Measurements from ENCODE around the gene RETSAT.

Gene RETSAT

DNA sequence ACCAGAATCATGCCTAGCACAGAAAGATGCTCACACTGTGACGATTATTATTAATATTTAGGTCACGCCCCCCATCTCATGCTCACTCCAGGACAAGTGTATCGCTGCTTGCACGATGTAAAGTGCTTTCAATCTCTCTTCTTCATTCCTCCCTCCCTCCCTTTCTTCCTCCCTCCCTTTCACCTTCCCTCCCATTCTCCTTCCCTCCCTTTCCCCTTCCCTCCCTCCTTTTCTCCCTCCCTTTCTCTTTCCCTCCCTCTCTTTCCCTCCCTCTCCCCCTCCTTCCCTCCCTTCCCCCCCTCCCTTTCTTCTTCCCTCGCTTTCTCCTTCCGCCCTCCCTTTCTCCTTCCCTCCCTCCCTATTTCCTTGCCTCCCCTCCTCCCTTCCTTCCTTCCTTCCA lies 46.1 kb downstream of the RETSAT start:
- H3K4me3 ChIP-seq (replicated peaks; ENCODE audit: insufficient read depth, low read length): no peak overlapping the region
- H3K27ac ChIP-seq (replicated peaks): no peak overlapping the region; the same call in 1 of the 2 replicates
- DNase-seq (ENCODE audit: low read depth in 1 of 2, low spot score in 1 of 2): no peak
- no peaks in the 10 kb centered on the region for H3K27me3 ChIP-seq (ENCODE audit: insufficient read depth, poor library complexity, severe bottlenecking)
- TF ChIP-seq GABPA (IDR thresholded peaks at IDR 0.05; ENCODE audit: low read depth) (no peak), SPI1 (IDR thresholded peaks at IDR 0.05; ENCODE audit: borderline replicate concordance, low read depth) (no peak), POLR2AphosphoS5 (IDR thresholded peaks at IDR 0.05; ENCODE audit: low read depth) (no peak)
- TF ChIP-seq, protein P1, sequence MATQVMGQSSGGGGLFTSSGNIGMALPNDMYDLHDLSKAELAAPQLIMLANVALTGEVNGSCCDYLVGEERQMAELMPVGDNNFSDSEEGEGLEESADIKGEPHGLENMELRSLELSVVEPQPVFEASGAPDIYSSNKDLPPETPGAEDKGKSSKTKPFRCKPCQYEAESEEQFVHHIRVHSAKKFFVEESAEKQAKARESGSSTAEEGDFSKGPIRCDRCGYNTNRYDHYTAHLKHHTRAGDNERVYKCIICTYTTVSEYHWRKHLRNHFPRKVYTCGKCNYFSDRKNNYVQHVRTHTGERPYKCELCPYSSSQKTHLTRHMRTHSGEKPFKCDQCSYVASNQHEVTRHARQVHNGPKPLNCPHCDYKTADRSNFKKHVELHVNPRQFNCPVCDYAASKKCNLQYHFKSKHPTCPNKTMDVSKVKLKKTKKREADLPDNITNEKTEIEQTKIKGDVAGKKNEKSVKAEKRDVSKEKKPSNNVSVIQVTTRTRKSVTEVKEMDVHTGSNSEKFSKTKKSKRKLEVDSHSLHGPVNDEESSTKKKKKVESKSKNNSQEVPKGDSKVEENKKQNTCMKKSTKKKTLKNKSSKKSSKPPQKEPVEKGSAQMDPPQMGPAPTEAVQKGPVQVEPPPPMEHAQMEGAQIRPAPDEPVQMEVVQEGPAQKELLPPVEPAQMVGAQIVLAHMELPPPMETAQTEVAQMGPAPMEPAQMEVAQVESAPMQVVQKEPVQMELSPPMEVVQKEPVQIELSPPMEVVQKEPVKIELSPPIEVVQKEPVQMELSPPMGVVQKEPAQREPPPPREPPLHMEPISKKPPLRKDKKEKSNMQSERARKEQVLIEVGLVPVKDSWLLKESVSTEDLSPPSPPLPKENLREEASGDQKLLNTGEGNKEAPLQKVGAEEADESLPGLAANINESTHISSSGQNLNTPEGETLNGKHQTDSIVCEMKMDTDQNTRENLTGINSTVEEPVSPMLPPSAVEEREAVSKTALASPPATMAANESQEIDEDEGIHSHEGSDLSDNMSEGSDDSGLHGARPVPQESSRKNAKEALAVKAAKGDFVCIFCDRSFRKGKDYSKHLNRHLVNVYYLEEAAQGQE (IDR thresholded peaks at IDR 0.05; ENCODE audit: insufficient replicate concordance, low read depth): no peak
- TF ChIP-seq, protein P2, sequence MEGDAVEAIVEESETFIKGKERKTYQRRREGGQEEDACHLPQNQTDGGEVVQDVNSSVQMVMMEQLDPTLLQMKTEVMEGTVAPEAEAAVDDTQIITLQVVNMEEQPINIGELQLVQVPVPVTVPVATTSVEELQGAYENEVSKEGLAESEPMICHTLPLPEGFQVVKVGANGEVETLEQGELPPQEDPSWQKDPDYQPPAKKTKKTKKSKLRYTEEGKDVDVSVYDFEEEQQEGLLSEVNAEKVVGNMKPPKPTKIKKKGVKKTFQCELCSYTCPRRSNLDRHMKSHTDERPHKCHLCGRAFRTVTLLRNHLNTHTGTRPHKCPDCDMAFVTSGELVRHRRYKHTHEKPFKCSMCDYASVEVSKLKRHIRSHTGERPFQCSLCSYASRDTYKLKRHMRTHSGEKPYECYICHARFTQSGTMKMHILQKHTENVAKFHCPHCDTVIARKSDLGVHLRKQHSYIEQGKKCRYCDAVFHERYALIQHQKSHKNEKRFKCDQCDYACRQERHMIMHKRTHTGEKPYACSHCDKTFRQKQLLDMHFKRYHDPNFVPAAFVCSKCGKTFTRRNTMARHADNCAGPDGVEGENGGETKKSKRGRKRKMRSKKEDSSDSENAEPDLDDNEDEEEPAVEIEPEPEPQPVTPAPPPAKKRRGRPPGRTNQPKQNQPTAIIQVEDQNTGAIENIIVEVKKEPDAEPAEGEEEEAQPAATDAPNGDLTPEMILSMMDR (IDR thresholded peaks at IDR 0.05; ENCODE audit: insufficient read depth, low read length): no peak

DNA sequence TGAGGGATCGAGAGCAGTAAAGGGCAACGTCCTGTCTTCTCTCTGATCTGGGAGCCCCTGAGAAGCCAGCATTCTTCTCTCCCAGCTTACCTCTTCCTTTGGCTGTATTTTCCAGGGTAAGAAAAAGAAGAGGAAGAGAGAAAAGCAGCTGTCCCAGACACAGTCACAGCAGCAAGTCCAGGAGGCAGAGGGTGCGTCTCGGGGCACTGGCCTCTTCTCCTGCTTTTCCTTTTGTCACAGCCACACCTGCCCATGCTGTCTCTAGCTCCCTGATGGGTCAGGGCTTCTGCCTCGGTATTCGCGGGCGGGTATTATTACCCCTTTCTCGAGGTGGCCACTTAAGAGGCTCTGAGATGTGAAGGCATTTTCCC lies 46.8 kb downstream of the RETSAT start:
- Histone ChIP-seq H3K27ac (replicated peaks) (peak overlapping the region; percentile 57), H3K4me3 (replicated peaks; ENCODE audit: insufficient read depth, low read length) (peak overlapping the region; percentile 1), H3K27me3 (ENCODE audit: insufficient read depth, poor library complexity, severe bottlenecking) (no peaks in the 10 kb centered on the region)
- DNase-seq (ENCODE audit: low read depth in 1 of 2, low spot score in 1 of 2): no peak
- TF ChIP-seq GABPA (IDR thresholded peaks at IDR 0.05; ENCODE audit: low read depth): no peak
- no peak for TF ChIP-seq POLR2AphosphoS5 (IDR thresholded peaks at IDR 0.05; ENCODE audit: low read depth)
- TF ChIP-seq, protein P2 (IDR thresholded peaks at IDR 0.05; ENCODE audit: insufficient read depth, low read length): no peak
- TF ChIP-seq SPI1 (IDR thresholded peaks at IDR 0.05; ENCODE audit: borderline replicate concordance, low read depth): no peak; the same call in 1 of the 2 replicates
- TF ChIP-seq, protein P1 (IDR thresholded peaks at IDR 0.05; ENCODE audit: insufficient replicate concordance, low read depth): no peak

DNA sequence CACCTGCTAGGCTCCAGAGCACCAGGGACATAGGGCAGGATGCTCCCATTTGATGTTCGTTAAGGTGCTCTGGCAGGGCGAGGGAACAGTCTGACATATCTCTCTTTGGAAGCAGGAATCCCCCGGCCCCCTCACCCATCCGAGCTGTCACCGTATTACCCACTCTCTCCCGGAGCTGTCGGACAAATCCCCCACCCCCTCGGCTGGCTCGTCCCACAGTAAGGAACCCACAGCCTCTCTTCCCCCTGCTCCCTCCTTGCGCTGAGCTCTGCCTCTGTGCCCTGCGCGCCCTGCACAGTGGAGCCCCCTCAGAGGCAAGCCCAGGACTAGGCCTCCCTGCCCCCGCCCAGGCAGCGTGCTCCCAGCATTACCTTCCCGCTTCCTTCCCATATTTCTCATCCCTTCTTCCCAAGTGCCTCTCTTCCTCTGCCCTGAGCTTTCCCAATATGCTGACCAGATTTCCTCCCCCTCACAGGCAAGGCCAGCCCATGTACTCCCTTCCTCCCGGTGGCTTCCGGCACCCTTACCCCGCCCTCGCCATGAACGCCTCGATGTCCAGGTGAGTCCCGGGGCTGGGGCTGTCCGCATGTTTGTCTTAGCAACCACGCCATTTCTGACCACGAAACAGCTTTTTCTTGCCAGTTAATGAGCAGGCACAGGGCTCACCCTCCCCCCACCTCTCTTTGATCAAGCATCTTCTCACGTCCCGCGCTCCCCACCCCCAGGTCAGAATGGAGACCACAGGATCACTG lies 50.4 kb downstream of the RETSAT start:
- DNase-seq (ENCODE audit: low read depth in 1 of 2, low spot score in 1 of 2): no peak
- TF ChIP-seq POLR2AphosphoS5 (IDR thresholded peaks at IDR 0.05; ENCODE audit: low read depth) (no peak), SPI1 (IDR thresholded peaks at IDR 0.05; ENCODE audit: borderline replicate concordance, low read depth) (no peak), GABPA (IDR thresholded peaks at IDR 0.05; ENCODE audit: low read depth) (no peak)
- TF ChIP-seq, protein P2 (IDR thresholded peaks at IDR 0.05; ENCODE audit: insufficient read depth, low read length): no peak
- TF ChIP-seq, protein P1 (IDR thresholded peaks at IDR 0.05; ENCODE audit: insufficient replicate concordance, low read depth): no peak
- no peaks in the 10 kb centered on the region for H3K27me3 ChIP-seq (ENCODE audit: insufficient read depth, poor library complexity, severe bottlenecking)
- no peak overlapping the region for H3K27ac ChIP-seq (replicated peaks)
- no peak overlapping the region for H3K4me3 ChIP-seq (replicated peaks; ENCODE audit: insufficient read depth, low read length)

Data from HL-60 (cell line).